Chondrocyte (in vitro differentiated cells): ENCODE measurements around the gene LRRC75B. TPM values are rescaled to one million over a fixed set of nuclear protein-coding genes. Genes with fewer than 3 reads are reported as not detected.

Experiments
- DNase-seq: peaks from one replicate; pipeline ENCODE4 v3.0.0; 2021; ENCODE audit warnings: mixed read lengths, low spot score
- H3K27ac Mint-ChIP-seq: one replicate; pipeline ENCODE4 v1.8.0; 2021; ENCODE audit warnings: mild to moderate bottlenecking, moderate library complexity, mixed read lengths; ENCODE audit not compliant: unreplicated experiment
- H3K27me3 Mint-ChIP-seq: 2 replicates; pipeline ENCODE4 v1.8.0; 2021; ENCODE audit warnings: low read depth, mixed read lengths
- H3K36me3 Mint-ChIP-seq: 2 replicates; pipeline ENCODE4 v1.8.0; 2021; ENCODE audit warnings: low read depth, mixed read lengths
- H3K4me1 Mint-ChIP-seq: 2 replicates; pipeline ENCODE4 v1.8.0; 2021; ENCODE audit warnings: low read depth, mild to moderate bottlenecking, mixed read lengths
- H3K4me3 Mint-ChIP-seq: one replicate; pipeline ENCODE4 v1.8.0; 2021; ENCODE audit warnings: mild to moderate bottlenecking, moderate library complexity, mixed read lengths; ENCODE audit not compliant: unreplicated experiment
- H3K9me3 Mint-ChIP-seq: 2 replicates; pipeline ENCODE4 v1.8.0; 2021; ENCODE audit warnings: low read depth, mixed read lengths
- total RNA-seq: library from RNA; stranded (reverse); gene quantifications from 3 replicates; pipeline ENCODE4 v1.2.1, GENCODE V29; 2021
- TF ChIP-seq, protein P1 (sequence below): fragments of 200-600 bp; sonication (generic); IDR thresholded peaks from 2 replicates; pipeline ENCODE4 v1.5.0; 2021; ENCODE audit warnings: antibody characterized with exemption, mild to moderate bottlenecking, moderate library complexity

LRRC75B gene
- total RNA-seq, 1 donor from 2014 or later = 8.6 TPM

DNA sequence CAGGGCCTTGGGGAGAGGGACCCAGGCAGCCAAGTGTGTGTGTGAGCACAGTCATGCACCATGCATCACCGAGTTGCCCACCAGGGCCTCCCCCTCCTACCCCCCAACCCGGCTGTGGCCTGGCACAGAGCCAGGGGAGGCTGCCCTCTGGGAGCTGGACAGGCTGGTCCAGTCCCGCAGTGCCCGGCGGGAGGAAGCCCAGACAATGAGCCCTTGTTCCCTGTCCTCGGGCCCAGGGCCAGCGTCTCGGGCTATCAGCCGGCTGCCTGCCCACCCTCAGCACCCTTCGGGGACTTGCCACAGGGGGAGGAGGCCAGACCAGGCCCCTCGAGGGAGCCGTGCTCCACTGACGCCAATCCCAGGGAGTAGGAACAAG lies 4.5 kb downstream of the LRRC75B start:
- Mint-ChIP-seq H3K4me3 (no peak overlapping the region), H3K27me3 (no peaks in the 10 kb centered on the region)
- no peak for DNase-seq

DNA sequence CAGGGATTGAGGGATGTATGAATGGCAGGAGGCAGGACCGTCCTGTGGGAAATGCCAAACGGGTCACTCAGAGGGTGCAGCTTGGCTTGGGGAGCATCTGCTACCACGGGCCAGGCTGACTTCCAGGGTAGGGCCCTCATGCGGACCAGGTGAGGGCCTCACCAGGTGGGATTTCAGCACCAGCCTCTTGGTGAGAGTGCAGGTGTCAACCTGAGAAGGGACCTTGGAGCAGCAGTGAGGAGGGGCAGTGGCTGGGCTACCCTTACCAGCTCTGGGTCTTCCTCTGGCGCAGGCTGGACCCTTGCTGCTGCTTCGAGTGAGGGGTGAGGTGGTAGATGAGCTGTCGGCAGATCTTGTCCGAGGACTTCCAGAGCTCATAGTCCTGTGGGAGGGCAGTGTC lies 4.9 kb downstream of the LRRC75B start:
- Mint-ChIP-seq H3K9me3 (no peaks in the 10 kb centered on the region), H3K36me3 (no peaks in the 10 kb centered on the region), H3K27me3 (no peaks in the 10 kb centered on the region), H3K4me1 (peaks cover 25% of the 10 kb centered on the region), H3K4me3 (no peak overlapping the region), H3K27ac (no peak overlapping the region)
- DNase-seq = no peak
- TF ChIP-seq, protein P1, sequence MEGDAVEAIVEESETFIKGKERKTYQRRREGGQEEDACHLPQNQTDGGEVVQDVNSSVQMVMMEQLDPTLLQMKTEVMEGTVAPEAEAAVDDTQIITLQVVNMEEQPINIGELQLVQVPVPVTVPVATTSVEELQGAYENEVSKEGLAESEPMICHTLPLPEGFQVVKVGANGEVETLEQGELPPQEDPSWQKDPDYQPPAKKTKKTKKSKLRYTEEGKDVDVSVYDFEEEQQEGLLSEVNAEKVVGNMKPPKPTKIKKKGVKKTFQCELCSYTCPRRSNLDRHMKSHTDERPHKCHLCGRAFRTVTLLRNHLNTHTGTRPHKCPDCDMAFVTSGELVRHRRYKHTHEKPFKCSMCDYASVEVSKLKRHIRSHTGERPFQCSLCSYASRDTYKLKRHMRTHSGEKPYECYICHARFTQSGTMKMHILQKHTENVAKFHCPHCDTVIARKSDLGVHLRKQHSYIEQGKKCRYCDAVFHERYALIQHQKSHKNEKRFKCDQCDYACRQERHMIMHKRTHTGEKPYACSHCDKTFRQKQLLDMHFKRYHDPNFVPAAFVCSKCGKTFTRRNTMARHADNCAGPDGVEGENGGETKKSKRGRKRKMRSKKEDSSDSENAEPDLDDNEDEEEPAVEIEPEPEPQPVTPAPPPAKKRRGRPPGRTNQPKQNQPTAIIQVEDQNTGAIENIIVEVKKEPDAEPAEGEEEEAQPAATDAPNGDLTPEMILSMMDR = no peak

More for the DNA sequence above, 4.5 kb downstream of the LRRC75B start:
- Mint-ChIP-seq H3K36me3 (no peaks in the 10 kb centered on the region), H3K4me1 (peaks cover 23% of the 10 kb centered on the region), H3K9me3 (no peaks in the 10 kb centered on the region), H3K27ac (no peak overlapping the region)
- TF ChIP-seq, protein P1 = no peak

DNA sequence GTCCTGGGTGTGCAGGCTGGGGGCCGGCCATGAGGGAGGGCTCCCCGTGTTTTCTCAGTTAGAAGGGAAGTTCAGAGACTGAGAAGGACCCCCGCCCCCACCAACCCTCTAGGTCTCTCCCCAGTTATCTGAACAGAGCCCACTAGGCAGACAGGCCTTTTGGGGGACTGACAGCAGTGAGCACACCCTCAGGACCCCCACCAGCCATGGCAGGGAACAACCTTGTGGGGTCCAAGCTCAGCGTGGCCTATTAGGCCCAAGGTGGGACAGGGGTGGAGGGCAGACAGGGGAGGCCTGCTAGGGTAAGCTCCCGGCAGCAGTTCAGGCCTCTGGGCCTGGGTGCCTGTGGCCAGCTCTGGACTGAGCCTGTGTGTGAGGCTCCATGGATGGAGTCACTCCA lies 5.6 kb downstream of the LRRC75B start:
- Mint-ChIP-seq H3K4me1 (peaks cover 22% of the 10 kb centered on the region), H3K36me3 (no peaks in the 10 kb centered on the region), H3K27me3 (no peaks in the 10 kb centered on the region), H3K27ac (no peak overlapping the region), H3K4me3 (no peak overlapping the region), H3K9me3 (no peaks in the 10 kb centered on the region)
- TF ChIP-seq, protein P1 = no peak
- DNase-seq = no peak

DNA sequence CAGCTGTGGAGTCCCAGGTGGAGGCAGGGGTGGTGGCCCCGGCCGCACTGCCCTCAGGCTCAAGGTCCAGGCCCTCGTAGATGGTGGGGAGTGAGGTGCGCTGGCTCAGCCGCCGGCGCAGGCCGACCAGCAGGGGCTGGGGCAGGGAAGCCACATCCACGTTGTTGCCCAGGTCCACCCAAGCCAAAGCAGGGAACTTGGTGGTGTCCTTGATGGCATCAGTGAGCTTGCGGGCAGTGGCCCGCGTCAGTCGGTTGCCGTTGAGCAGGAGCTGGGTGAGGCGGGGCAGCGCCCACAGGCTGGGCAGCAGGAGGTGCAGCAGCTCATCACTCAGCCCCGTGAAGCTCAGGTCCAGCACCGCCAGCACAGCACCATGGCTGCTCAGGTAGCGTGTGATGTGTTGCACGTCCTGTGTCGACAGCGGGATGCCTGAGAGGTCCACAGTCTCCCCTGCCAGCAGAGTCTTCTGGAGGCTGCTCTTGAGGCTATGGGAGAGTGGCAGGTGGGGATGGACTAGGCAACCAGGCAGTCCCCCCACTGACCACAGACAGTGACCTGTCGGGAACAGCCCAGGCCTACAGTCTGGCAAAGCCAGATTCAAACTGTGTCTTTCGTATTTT lies 6.8 kb downstream of the LRRC75B start:
- no peaks in the 10 kb centered on the region for H3K36me3 Mint-ChIP-seq
- H3K4me1 Mint-ChIP-seq = peaks cover 19% of the 10 kb centered on the region
- no peak overlapping the region for H3K27ac Mint-ChIP-seq
- H3K27me3 Mint-ChIP-seq = no peaks in the 10 kb centered on the region
- H3K4me3 Mint-ChIP-seq = no peak overlapping the region
- no peaks in the 10 kb centered on the region for H3K9me3 Mint-ChIP-seq
- peak; percentile 51 for DNase-seq
- TF ChIP-seq, protein P1 = no peak

DNA sequence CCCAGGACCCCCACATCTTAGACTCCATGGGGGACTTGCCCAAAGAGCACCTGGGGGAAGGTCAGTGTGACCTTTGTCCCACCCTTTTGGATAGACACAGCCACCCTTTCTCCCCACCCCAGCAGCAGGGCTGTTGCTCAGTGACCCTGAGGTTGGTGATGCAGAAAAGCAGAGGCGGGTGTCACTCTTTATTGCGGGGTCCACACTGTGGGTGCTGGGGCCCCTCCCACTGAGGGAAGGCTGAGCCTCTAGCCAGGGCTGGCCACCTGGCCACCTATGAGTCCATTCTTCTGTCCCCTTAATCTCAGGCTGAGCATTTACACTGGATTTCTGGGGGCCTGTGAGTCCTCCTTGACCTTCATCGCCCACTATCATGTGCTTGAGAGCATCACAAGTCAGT lies 7.4 kb downstream of the LRRC75B start:
- no peak overlapping the region for H3K27ac Mint-ChIP-seq
- H3K36me3 Mint-ChIP-seq = no peaks in the 10 kb centered on the region
- H3K9me3 Mint-ChIP-seq = no peaks in the 10 kb centered on the region
- peak; percentile 48 for DNase-seq
- peaks cover 20% of the 10 kb centered on the region for H3K4me1 Mint-ChIP-seq
- no peak overlapping the region for H3K4me3 Mint-ChIP-seq
- H3K27me3 Mint-ChIP-seq = no peaks in the 10 kb centered on the region
- TF ChIP-seq, protein P1 = no peak
